GM19324 (cell line): ENCODE results near the gene EFNA4.

Experiments used
- ATAC-seq: cut with Tn5 transposase; IDR thresholded peaks from one replicate; pipeline ENCODE4 v1.9.1; 2021; ENCODE audit warnings: mild to moderate bottlenecking, moderate library complexity; ENCODE audit not compliant: unreplicated experiment, low FRiP score

The EFNA4 gene

GRCh38 chr1:155051342-155051776 is 12.2 kb upstream of the EFNA4 start:
- peak; percentile 15 for ATAC-seq

GRCh38 chr1:155051777-155052398 is 11.7 kb upstream of the EFNA4 start:
- no peak for ATAC-seq

DNA sequence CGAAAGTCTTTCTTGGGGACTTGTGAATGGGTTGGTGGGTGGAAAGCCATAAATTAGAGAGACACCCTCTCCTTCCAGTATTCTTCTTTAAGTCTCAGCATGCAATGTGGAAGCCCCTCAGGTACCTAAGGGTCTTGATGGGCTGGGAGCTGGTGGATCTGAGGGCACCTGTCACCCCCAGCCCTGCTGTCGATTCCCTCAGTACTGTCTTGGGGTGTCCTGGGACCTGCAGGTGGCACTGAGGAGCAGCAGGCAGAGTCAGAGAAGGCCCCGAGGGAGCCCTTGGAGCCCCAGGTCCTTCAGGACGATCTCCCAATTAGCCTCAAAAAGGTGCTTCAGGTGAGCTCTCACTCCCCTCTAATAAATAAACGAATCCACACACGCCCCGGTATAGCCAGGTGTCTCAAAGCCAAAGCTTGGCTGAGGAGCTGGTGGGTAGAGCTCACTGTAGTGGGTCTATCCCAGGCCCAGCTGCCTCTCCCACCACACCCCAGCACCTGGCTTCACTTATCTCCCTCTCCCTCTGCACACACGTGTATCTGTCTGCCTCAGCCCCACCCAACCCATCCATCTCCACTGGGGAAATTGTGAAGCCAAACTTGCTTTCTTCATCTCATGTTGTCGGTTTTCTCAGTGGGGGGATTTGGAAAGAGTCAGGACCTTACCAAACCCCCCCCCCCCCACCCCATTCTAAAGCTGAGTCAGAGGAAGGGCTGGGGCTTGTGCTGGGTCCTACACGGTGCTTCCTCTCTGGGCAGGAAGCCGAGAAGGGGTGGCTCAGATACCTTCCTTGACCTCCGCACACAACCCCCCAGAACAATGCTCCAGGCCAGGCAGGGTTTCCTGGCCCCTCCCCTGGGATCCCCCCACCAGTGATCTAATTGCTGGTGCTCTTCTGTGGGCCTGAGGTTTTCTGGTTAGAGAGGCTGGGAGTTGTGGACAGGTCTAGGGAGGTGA is 10.8 kb upstream of the EFNA4 start:
- ATAC-seq, result no peak

- ATAC-seq, result no peak
These were observed 9.9 kb upstream of the EFNA4 start for GRCh38 chr1:155053531-155054105.

- no peak for ATAC-seq
These were observed 6.4 kb upstream of the EFNA4 start for GRCh38 chr1:155057104-155057503.

- no peak for ATAC-seq
These were observed 5.7 kb upstream of the EFNA4 start for GRCh38 chr1:155057788-155058211.

GRCh38 chr1:155060736-155061135 is 2.8 kb upstream of the EFNA4 start:
- ATAC-seq, result no peak

GRCh38 chr1:155061381-155062150 is 2.0 kb upstream of the EFNA4 start:
- ATAC-seq, result no peak

- no peak for ATAC-seq
These were observed 1.3 kb upstream of the EFNA4 start for GRCh38 chr1:155062151-155062686.

DNA sequence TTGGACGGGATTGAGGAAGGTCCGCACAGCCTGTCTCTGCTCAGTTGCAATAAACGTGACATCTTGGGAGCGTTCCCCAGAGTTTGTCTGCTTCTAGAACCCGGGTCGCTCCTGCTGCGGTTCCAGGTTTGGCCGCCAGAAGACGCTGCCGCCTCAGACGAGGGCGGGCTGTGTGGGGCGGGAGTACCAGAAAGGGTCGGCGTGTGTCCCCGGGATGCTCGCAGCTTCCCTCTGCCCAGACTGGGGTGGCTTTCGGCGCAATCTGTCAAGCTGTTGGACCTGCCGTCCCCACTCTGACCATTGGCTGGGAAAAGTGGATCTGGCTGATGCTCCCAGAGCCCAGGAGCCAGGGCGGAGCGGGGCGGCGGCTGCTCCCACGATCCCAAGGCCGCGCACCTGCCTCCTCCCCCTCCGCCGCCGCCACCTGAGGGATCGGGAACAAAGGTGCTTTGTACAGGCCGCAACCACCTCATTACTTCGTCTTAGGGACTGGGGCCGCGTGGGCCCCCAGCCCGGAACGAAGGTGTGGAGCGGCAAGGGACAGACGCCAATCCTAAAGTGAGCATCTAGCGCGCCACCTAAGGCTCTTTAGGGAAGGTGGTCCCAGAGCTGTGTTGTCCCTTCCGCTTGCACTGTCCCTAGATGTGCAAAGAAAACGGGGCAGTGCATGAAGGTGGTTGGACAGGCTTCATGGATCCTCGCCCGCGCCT is 683 bp upstream of the EFNA4 start:
- no peak for ATAC-seq

- ATAC-seq, result no peak
These were observed 731 bp downstream of the EFNA4 start for GRCh38 chr1:155064111-155064831.

GRCh38 chr1:155064832-155065429 is 1.4 kb downstream of the EFNA4 start:
- ATAC-seq, result no peak

DNA sequence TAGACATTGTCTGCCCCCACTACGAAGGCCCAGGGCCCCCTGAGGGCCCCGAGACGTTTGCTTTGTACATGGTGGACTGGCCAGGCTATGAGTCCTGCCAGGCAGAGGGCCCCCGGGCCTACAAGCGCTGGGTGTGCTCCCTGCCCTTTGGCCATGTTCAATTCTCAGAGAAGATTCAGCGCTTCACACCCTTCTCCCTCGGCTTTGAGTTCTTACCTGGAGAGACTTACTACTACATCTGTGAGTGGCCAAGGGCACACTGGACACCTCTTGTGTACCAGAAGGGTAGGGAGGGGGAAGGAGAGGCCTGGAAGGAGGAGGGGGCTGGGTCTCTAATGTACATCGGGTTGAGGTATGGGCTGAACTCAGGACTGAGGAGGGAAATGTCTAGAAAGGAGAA is 3.2 kb downstream of the EFNA4 start:
- ATAC-seq, result no peak

- no peak for ATAC-seq
These were observed 5.1 kb downstream of the EFNA4 start for GRCh38 chr1:155068599-155068998.

DNA sequence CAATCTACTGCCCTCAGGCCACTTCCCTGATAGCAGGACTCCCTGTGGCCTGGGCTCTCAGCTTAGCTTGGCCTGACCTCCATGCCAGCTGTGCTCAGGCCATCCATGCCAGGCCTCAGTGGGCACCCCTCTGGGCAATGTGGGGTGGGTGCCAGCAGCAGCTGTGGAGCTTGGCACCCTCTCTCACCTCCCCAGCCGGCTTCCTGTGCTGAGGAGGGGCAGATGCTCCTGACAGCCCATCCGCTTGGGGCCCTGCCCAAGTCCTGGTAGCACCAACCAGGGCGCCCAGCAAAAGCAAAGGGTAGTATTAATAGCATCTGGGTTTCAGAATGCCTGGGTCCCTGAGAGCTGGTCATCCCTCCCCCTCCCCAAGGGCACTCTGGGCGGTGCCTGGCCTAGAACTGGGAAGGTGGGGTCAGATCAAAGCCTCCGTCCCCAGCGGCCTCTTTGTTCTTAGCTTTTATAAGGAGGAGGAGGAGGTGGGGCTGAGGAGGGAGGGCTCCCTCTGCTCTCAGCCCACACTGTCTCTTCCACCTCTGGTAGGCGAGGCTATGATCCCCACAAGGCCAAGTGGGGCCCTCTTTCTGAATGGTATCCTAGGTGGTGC is 6.1 kb downstream of the EFNA4 start:
- no peak for ATAC-seq

DNA sequence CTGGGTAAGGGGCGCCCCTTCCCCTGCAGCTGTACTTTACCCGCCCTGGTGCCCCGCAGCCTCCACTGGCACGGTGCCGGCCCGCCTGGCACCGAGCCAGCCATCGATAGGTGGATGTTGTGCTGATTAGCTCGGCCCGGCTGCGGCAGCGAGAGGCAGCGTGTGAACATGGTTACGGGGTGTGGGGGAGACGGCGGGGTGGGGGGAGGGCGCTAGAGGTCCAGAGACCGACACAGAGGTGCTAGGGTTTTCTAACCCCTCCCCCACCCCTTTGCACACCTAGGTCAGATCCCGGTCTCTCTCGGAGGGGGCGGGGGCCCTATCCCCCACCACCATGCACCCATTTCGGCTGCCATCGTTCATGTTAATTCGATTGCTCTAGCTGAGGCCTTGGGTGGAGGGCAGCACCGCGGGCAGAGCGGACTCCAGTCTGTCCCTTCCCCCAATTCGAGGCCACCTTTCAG is 6.7 kb downstream of the EFNA4 start:
- no peak for ATAC-seq

- no peak for ATAC-seq
These were observed 7.4 kb downstream of the EFNA4 start for GRCh38 chr1:155070721-155071569.
